GM19035 (cell line): Measurements from ENCODE around the gene SRF.
"Not testable (repeated sequence)": the region's sequence is repeated elsewhere in the genome, so short reads cannot be mapped to it uniquely, and the experiment has no call there.

ENCODE experiments used
- ATAC-seq: cut with Tn5 transposase; IDR thresholded peaks from one replicate; pipeline ENCODE4 v1.9.1; 2021; ENCODE audit not compliant: unreplicated experiment

Gene SRF

GRCh38 chr6:43170931-43171706 is at the start of gene SRF:
Gene SRF, plus strand, starts transcription at chr6:43171269. Its CDS starts 388 bp downstream, at chr6:43171657.
- ATAC-seq = peak; percentile 60

GRCh38 chr6:43122146-43122545 is 48.9 kb upstream of the SRF start:
- no peak for ATAC-seq

GRCh38 chr6:43123461-43124314 is 47.4 kb upstream of the SRF start:
- ATAC-seq = no peak

- ATAC-seq = no peak
Measured at GRCh38 chr6:43124481-43124880, 46.6 kb upstream of the SRF start.

GRCh38 chr6:43125119-43125518 is 46.0 kb upstream of the SRF start:
- no peak for ATAC-seq

GRCh38 chr6:43125555-43125954 is 45.5 kb upstream of the SRF start:
- ATAC-seq = no peak

- ATAC-seq = no peak
Measured at GRCh38 chr6:43127180-43127579, 43.9 kb upstream of the SRF start.

GRCh38 chr6:43127877-43128276 is 43.2 kb upstream of the SRF start:
- ATAC-seq = no peak

GRCh38 chr6:43128926-43129325 is 42.1 kb upstream of the SRF start:
- no peak for ATAC-seq

GRCh38 chr6:43129434-43130194 is 41.5 kb upstream of the SRF start:
- ATAC-seq = no peak

GRCh38 chr6:43130429-43130828 is 40.6 kb upstream of the SRF start:
- ATAC-seq = no peak

GRCh38 chr6:43131379-43131778 is 39.7 kb upstream of the SRF start:
- not testable (repeated sequence) for ATAC-seq

- no peak for ATAC-seq
Measured at GRCh38 chr6:43138267-43138666, 32.8 kb upstream of the SRF start.

GRCh38 chr6:43139973-43140372 is 31.1 kb upstream of the SRF start:
- ATAC-seq = not testable (repeated sequence)

GRCh38 chr6:43141644-43142043 is 29.4 kb upstream of the SRF start:
- ATAC-seq = no peak

- no peak for ATAC-seq
Measured at GRCh38 chr6:43142101-43142500, 29.0 kb upstream of the SRF start.

GRCh38 chr6:43143235-43144128 is 27.6 kb upstream of the SRF start:
- ATAC-seq = peak; percentile 74

- ATAC-seq = no peak
Measured at GRCh38 chr6:43144879-43145278, 26.2 kb upstream of the SRF start.

GRCh38 chr6:43146261-43146660 is 24.8 kb upstream of the SRF start:
- ATAC-seq = no peak
